NCI-H446 (cell line): Measurements from ENCODE around the gene RPS14.
"Not testable (repeated sequence)": the region's sequence is repeated elsewhere in the genome, so short reads cannot be mapped to it uniquely, and the experiment has no call there.

ENCODE experiments used
- DNase-seq, 2 experiments: peaks; one replicate each; lab custom pipeline; 2025; lab: John Stamatoyannopoulos, UW

RPS14 gene

GRCh38 chr5:150479416-150479815, 29.9 kb upstream of the RPS14 start:
- DNase-seq: no peak

- not testable (repeated sequence) for DNase-seq
These were observed 27.0 kb upstream of the RPS14 start for GRCh38 chr5:150476568-150476967.

DNA sequence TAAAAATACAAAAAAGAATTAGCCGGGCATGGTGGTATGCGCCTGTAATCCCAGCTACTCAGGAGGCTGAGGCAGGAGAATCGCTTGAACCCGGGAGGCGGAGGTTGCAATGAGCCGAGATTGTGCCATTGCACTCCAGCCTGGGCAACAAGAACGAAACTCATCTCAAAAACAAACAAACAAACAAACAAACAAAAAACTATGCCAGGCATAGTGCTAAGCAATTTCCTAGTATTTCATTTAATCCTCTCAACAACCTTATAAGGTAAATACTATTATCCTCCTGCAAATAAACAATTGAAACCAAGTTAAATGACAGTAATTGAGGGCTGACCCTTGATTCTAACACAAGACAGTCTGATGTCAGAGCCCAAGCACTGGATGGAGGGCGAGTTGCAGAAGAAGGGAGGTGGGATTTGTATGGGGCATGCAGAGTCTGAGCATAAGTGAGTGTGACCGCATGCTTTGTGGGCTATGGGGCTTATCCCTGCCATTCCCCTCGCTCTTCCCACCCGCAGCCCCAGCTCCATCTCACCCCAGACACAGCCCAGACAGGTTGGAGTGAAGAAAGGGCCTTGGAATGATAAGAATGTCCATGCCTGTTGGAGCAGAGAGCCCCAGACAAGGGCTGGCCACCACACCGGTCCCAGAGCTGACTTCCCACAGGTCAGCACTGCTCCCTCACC, 24.3 kb upstream of the RPS14 start:
- DNase-seq: no peak

GRCh38 chr5:150469718-150470469, 20.4 kb upstream of the RPS14 start:
- no peak for DNase-seq

DNA sequence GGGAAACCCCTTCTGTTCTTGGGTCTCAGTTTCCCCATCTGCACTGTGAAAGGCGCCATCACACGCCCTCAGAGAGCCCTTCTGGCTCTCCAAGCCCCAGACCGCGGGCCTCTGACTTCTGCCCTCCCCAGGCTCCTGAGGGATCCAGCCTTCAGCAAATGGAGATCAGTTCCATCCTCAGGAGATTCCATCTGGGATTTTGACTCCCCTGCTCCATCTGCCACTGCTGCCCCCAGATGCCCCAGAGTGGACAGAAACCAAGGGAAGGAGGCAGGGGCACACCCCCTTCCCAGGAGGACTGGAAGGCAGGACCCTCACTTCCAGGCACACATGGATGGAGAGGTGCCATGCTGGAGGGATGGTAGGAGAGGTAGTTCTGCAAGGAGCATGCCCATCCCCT, 18.7 kb upstream of the RPS14 start:
- no peak for DNase-seq

- no peak for DNase-seq
These were observed 16.4 kb upstream of the RPS14 start for GRCh38 chr5:150465927-150466326.

DNA sequence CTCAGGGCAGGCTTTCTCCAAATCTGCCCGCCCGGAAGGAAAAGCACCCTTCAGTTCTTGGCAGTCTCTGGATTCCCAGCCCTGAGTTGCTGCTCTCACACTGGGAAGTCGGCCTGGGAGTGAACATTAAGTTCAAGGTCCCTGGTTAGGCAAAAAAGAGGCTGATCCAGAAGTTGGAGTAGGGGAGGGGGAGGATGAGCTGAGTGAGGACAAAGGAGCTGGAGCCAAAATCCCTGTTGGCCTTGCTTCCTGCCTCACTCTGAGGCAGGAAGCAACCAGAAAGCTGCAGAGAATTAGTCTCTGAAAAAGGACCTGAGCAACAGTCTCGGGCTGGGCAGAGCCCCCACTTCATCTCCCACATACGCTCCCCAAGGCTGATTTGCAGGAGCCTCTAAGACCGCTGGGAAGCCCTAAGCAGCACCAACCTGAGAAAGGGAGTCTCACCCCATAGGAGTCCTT, 15.0 kb upstream of the RPS14 start:
- peak in 1 of 2 experiments; percentile 24 for DNase-seq

DNA sequence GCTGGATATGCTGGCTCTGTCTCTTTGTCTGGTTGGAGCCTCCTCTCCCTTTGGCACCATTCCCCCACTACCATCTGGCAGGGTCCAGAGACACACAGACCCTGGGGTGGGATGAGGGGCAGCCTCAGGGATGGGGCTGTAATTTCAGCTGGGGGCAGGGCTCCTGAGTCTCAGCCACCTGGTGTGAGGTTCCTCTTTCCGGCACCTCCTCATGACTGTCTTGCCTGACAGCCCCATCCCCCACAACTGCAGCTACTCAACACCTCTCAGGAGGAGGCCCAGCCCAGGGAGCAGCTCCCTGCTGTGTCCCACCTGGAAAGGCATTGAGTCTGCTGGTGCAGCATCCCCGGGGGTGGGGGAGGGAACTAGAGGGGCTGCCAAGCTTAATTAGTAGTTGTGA, 11.7 kb upstream of the RPS14 start:
- peak; percentile 54 to 83 for DNase-seq

DNA sequence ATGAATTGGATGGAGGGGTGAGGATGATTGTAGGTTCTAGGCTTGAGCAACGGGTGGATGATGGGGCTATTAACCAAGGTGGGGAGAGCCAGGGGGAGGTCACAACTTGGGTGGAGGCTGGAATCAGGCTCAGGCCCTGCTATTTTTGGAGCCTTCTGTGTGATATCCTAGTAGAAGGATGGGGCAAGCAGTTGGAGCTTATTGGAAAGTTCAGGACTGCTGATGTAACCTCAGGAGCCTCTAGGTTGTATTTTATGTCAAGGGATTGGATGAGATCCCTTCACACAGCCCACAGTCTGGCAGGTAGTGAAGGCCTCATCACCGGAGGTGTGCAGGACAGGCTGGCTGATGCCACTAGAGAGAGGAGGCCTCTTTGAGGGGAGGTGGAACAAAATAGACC, 11.2 kb upstream of the RPS14 start:
- peak in 1 of 2 experiments; percentile 54 for DNase-seq

DNA sequence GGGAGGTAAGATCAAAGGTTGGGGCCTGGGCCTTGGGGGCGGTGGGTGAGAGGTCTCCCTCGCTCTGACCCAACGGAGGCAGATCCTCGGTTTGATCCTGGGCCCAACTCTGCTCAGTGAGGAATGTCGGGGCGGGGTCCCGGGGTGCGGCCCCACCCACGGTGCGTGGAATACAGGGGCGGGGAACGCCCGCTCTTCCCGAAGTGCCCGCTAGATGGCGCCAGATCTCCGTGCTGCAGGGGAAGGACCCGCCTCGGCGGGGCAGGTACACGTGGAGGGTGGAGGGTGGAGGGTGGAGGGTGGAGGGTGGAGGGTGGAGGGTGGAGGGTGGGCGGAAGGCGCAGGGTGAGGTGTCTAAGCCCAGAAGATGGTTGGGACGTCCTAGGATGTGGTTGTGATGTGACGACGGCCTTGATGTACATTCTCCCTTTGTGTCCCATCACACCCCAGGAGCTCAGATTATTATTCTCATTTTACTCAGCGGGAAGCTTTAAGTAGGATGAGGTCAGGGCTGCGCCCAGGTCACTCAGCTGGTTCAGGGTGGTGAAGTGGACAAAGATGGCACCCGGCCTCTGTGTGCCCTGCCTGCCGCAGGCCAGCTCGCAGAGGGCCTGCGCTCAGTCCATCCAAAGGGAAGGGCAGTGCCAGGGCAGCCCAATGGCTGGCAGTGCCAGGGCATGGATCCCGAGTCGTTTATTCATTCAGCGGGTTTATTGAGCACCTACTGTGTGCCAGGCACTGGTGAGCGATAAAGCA, 9.4 kb upstream of the RPS14 start:
- DNase-seq: peak; percentile 7 to 81

DNA sequence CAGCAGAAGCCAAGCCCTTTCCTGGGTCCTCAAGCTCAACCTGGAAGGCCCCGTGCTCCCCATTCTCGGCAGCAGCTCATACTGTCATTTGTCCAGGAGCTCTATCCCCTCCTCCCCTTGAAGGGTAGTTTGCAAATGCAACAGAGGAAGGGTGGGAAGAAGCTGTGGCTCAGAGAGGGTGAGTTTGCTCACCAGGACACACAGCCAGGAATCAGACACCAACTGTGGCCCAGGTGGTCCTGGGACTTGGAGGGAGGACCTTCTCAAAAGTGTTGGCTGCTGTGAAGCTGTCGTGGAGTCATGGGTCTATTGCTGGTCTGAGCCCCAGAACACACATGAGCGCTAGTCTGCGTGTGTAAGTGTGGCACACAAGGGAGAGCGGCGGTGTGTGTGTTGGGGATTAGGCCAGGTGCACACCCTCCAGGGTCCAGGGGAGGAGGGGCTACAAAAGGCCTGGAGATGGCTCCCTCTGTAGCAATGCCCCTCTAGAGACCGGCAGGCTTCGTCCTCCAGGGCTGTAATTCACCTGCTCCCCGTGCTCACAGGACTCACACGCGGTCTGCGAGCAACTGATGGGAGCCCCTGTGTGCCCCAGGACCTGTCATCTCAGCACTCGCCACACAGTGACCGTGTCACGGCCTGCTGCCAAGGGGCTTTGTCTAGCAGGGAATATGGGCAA, 8.2 kb upstream of the RPS14 start:
- DNase-seq: no peak

- DNase-seq: no peak
These were observed 7.6 kb upstream of the RPS14 start for GRCh38 chr5:150457121-150457520.

GRCh38 chr5:150454492-150455229, 5.1 kb upstream of the RPS14 start:
- DNase-seq: no peak

DNA sequence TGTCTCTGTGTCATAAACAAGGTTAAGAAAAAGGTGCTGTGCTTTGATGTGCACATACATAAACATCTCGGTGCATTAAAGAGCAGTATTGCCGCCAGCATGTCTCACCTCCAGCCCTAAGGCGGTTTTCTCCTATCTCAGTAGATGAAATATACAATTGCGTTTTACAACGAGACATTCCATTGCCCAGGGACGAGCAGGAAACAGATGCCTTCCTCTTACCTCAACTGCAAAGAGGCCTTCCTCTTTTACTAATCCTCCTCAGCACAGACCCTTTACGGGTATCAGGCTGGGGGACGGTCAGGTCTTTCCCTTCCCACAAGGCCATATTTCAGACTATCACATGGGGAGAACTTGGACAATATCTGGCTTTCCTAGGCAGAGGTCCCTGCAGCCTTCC, 4.5 kb upstream of the RPS14 start:
- DNase-seq: not testable (repeated sequence)

GRCh38 chr5:150452914-150453313, 3.4 kb upstream of the RPS14 start:
- DNase-seq: no peak

DNA sequence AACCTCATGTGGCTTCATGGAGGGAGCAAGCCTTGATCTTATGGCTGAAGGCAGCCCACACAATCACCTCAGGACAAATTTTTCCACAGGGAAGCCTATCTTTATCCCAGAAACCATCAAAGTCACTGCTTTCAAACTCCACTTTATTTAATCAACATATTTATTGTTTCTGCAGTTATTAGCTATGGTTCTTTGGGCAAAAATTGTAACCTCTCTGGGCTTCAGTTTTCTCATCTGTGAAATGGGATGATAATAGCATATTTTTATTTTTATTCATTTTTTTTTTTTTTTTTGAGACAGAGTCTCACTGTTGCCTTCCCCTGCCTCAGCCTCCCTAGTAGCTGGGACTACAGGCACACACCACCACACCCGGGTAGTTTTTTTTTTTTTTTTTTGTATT, 2.1 kb upstream of the RPS14 start:
- no peak for DNase-seq

DNA sequence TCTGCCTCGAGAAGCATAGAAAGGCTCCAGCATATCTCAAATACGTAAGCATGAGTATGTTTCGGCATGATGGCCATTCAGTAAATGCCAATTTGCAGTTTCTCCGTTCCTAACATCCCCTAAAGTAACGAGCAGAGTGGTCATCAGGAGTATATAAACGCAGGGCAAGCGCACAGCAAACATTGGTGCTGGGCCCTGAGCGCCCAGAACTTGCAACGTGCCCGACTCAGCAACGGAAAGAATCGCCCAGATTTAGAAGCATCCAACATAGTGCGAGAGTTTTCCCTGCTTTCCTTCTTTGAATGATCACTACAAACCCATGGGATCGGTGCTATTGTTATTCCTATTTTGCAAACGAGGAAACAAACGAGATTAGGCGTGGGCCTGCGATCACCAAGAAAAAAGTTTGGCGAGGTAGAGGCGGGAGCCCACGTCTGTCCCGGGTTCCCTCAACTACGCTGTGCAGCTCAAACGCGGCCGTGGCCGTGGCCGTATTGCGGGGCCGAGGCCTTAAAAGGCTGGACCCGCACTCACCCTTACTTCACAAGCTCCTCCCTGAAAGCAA, 505 bp downstream of the RPS14 start:
- DNase-seq: no peak

DNA sequence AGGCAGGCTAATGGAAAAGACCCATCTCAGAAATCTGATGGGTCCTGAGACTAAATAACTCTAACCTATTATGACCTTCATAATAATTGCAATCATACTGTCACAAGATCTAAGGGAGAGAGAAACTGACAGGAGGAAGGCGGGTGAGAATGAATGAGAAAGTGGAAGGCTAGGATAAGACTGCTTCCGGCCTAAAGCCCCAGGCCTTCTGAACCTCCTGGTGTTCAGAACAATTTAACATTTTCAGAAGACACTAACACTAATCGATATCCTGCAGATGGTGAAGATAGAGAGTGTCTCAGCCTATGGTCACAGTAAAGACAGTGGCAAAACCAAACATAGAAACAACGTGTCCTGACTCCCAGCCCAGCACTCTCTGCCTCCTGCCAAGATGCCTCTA, 1.2 kb downstream of the RPS14 start:
- no peak for DNase-seq

DNA sequence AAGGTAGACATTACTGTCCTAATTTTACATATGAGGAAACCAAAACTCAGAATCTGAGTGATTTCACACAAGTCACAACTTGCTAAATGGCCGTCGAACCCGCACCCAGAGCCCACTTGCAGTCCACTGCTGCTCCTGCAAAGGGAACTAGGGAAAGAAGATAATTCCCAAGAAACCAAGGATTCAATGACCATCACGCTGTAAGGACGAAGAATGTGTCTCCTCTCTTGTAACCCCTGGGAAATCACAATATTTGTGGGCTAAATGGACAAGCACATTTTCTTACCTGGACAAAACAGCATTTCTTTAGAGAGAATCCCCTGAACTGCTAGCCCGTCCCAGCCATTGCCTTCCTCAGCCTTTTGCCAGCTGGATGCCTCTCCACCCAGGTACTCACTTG, 2.4 kb downstream of the RPS14 start:
- DNase-seq: no peak

GRCh38 chr5:150446583-150446982, 3.0 kb downstream of the RPS14 start:
- DNase-seq: no peak

- DNase-seq: no peak
These were observed 3.5 kb downstream of the RPS14 start for GRCh38 chr5:150446088-150446487.
